ENCODE data around the gene KCTD5.

Gene KCTD5

DNA sequence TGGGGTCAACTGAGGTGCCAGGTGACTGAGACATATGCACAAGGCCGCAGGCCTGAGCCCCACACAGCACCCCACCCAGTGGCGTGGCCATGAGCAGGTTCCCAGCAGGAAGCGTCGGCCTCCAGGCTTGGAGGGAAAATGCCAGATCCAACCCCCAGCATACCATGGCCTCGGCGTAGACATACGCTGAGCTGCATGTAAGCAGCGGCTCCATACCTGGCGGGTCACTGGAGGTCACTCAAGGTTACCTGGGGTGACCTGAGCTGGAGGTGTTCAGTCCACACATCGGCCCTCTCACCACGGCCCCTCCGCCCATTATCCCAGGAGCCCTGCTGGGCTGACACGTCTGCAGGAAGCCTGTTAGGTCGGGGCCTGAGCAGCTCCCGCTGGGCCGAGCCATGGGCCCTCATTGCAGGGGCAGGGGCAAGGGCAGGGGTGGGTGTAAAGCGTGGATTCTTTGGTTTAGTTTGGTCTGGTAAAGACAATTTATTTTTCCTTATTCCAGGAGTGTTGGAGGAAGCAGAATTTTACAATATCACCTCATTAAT lies 15.2 kb downstream of the KCTD5 start:
- no peak for DNase-seq (ENCODE audit: low read depth)

DNA sequence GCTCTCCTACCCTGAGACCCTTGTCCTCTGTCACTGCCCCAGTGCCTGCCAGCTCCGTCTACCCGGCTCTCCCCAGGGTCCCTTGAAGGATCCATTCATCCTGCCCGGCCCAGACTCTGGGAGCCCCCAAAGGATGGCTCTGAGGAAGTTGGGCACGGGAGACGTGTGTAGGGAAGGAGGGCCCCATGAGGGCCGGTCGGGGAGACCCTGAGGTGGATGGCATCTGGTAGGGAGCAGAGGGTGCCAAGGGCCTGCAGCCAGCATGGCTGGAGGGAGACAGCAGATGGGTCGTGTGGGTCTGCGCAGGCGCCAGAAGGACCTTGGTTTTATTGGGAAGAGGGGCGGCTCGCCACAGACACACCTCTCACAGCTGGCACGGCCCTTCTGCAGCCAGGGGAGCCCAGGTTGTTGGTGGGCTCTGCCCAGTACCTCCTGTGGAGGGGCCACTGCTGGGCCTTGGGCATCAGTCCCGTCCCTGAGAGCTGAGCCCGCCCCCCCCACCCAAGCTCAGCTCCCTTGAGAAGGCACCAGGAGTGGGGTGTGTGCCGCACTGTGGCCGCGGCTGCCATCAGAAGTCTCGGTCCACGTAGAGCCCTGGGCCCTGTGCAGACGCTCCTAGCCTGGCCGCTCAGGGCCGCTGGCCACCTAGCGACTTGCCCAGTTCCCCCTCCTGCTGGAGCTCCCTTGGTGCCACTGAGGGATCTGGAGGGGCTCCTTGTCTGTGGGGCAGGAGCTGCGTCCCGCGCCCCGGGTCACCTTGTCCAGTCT lies 16.0 kb downstream of the KCTD5 start:
- no peak for DNase-seq (ENCODE audit: low read depth)

DNA sequence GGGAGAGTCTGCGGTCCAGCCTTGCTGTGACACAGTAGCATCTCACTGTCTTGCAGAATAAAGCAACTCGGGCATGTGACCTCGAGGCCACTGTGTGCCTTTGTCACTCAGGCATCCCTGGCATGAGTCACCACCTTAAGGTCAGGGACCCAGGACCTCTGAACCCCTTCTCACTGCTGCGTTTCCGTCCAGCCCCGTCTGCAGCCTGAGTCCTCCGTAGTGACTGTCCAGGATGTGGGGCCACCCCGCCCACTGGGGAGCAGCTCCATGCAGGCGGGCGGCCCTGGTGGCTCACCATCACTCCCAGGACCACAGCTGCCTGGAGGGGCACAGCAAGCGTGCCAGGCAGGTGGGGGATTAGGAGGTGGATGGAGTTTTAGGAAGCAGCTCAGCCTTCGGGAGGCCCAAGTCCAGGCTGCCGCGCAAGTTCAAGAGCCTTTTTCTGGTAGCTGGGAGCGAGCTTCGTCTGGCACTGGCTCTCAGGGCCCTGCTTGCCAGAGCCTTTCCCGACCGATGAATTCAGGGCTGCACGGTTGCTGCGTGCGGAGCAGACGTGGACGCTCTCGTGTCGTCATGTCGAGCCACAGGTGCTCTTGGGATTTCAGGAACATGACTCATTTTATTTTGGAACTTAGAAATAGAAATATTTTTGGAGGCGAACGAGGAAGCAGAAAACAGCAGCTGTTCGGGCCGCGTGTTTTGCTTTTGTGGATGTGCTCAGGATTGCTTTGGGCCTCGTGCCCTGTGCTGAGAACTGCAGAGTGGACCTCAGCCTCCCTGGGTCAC lies 16.8 kb downstream of the KCTD5 start:
- DNase-seq (ENCODE audit: low read depth): no peak

DNA sequence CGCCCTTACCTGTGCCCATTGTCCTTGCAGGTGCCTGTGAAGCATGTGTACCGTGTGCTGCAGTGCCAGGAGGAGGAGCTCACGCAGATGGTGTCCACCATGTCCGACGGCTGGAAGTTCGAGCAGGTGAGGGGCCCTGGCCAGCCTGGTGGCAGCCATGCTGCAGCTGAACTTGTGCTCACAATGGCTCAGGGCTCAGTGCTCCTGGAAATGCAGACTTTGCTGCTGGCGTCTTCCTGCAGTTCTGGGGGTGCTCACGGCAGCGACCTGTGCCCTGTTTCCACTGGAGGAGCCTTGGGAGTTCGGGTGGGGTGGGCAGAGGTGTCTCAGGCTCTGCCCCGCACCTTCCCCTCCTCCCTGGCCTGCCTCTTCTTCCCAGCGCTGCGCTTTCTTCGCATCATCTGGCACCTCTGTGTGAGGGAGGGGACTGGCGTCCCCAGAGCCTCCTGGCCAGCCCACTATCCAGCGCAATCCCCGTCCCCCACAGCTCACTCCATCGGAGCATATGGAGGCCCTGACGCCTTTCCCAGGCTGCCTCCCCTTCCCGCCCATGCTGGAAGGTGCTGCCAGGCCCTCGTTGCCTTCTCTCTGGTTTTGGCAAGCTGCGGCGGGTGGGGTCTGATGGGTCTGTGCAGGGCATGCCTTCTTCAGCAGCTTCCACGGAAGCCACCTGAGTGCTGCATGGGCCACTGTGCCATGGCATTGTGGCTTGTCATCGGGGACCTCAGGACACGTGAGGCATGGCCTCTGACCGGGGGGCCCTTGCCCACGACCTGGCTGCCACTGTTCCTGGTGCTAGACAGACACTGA lies 17.7 kb downstream of the KCTD5 start:
- DNase-seq (ENCODE audit: low read depth): no peak

DNA sequence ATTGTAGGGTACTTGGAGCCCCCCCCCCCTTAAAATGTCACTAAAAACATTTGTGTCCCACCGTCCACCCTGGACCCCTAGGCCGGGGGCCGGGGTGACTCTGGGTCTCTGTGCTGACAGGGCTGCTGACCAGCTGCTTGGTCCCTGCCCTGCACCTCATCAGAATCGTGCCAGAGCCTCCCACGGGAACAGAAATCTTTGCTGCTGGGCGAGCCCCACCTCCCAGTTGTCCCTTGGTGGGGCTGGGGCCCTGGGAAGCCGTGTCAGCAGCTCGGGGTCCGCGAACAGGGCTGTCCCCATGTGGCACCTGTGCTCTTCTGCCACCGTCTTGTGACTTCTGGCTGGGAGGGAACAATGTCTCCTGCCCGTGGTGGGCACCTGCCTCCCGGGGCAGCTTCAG lies 18.5 kb downstream of the KCTD5 start:
- no peak for DNase-seq (ENCODE audit: low read depth)

DNA sequence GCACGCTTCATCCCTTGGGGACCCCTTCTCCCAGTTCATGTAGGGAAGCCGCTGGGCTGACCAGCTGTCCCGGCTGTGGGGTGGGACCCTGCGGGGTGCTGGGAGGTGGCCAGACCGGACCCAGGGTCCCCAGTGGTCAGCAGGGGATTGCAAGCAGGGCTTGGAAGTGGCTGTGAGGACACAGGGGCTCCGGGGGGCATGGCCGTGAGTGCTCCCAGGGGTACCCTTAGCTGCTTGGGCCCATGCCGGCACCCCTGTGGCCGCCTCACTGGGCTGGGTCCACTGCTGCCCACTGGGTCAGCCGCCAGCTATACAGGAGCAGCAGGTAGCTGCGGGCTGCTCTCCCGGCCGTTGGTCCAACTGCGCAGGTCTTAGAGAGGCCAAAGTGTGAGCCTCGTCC lies 18.9 kb downstream of the KCTD5 start:
- DNase-seq (ENCODE audit: low read depth): no peak

DNA sequence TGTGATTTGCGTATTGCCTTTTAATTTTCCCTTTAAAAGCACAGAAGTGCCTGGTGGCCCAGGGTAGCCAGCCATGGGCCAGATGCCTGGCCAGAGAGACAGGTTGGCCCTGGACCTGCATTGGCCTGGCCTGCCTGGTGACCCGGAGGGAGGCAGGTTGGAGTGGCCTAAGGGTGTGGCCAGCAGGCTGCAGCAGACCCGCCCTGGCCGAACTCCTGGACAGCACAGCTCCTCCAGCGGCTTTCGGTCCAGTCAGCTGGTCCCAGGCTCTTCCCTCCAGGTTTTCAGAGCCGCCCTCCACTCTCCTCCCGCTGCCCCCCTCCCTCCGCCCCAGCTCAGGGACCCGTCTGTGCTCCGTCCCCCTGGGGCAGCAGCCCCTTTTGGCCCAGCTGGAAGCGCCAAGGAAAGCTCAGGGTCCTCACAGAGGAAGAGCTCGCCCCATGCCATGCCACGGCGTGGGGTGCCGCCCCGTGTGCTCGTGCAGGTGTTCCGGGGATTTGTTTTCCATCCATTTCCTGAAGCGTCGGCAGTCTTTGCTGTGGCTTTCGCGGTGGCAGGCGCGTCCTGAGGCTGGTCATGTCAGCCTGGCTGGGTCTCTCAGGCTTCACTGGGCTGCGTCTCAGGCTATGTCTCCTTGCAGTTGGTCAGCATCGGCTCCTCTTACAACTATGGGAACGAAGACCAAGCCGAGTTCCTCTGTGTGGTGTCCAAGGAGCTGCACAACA lies 19.6 kb downstream of the KCTD5 start:
- DNase-seq (ENCODE audit: low read depth): no peak

DNA sequence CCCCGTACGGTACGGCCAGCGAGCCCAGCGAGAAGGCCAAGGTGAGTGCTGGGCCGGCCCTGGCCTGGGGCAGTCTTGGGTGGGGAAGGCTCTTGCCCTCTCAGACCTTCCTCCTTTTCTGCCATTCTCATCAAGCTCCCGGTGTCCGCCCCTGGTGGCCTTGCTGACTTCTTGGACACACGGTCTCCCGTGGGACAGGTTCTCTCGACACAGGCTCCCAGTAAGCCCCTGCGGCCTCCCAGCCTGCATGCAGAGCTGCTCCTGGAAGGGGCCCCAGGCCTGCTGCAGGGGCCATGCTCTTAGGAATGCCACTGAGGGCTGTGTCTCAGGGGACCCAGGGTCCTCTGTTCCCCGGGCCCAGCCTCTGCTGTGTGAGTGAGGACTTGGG lies 20.1 kb downstream of the KCTD5 start:
- no peak for DNase-seq (ENCODE audit: low read depth)

DNA sequence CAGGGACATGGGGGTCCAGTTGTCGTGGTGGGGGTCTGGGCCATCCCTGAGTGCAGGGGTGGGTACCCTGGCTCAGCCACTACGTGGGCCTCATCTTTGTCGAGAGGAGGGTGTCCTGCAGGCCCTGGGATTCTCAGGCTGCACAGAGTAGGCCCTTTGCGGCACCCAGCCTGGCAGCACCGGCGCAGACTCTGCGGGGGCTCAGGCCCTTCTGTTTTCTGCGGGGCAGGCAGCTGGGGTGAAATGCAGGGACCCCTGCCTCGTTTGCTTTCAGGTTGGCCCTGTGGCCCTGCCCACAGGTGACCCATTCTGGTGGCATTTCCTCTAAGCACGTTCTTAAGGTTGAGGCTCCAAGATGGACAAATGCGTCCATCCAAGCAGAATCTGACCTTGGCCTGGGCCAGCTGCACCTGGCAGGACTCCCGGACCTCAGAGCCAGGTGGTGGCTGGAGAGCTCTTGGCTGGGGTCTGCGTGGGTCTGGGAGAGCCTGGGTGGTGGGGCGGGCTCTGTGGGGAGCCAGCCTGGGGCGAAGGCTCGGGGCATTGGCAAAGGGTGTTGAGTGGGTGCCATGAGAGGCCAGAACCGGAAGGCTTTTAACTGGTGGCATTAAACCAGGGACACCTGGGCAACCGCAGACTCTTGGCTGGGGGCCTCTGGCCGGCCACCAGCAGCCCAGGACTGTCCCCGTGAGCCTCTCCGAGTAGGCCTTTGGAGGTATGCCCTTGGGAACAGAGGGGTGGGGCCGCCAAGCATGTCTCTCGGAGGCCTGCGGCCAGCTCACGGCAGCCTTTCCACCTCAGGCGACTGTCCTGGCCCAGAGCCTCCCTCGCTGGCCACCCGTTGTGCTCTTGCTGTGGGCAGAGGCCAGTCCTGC lies 20.8 kb downstream of the KCTD5 start:
- DNase-seq (ENCODE audit: low read depth): no peak

DNA sequence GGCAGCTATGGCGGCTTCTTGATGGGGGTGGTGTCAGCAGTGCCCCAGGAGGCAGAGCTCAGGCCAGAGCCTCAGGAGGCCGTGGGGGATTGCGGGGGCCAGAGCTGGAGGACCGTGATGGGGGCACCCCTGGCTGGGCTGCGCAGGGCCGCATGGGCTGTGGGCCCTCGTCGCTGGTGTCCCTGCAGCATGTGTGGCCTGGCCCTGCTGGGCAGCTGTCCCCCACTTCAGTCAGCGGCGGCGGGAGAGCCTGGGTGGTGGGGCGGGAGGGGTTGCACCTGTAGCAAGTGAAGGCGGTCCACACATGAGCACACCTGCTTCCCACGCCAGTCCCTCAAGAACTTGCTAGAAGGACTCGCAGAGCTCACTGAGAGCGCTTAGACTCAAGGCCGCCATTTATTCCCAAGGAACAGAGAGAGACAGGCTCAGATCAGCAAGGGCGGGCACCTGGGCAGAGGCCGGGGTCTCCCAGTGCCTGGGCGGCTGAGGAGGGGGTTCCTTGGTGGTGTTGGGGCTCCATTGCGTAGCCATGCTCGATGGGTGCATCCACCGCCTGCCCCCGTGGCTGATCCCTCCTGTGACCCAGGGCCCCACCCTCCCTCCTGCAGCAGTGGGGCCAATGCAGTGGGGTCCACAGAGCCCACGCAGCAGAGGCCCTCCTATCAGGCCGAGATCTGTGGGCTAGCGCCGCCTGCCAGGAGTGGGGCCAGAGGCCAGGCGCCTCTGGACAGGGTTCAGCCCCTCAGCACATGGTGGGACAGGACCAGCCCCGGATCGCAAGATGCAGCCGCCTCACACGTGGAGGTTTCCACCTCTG lies 22.1 kb downstream of the KCTD5 start:
- DNase-seq (ENCODE audit: low read depth): no peak

DNA sequence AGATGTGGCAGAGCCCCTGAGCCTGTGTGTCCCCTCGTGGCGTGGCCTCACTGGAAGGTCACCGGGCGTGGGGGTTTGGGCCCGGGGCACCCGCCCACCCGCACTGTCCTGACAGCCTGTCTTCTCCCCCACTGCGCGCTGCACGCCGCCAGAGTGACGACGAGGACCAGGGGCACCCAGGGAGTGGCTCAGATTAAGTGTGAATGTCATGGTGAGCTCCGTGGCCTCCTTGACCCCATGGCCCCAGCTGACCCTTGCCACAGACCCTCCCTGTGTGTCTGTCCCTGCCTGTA lies 22.6 kb downstream of the KCTD5 start:
- no peak for DNase-seq (ENCODE audit: low read depth)

DNA sequence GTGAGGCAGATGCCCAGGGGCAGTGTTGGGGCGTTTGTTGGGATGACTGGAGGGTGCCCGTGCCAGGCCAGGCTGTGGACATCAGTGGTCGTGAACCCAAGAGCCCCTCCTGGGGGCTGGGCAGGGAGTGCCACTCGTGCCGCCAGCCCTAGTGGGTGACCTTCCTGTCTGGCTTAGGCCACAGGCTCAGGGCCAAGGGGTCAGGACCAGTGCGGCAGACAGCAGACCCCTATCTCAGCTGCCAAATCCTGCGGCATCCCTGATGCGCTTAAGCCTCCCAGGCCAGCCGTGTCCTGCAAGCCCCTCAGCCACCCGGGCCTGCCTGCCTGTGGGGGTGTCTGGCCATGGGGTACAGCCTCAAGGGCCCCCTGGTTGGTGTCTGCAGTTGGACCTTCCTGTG lies 23.0 kb downstream of the KCTD5 start:
- no peak for DNase-seq (ENCODE audit: low read depth)

DNA sequence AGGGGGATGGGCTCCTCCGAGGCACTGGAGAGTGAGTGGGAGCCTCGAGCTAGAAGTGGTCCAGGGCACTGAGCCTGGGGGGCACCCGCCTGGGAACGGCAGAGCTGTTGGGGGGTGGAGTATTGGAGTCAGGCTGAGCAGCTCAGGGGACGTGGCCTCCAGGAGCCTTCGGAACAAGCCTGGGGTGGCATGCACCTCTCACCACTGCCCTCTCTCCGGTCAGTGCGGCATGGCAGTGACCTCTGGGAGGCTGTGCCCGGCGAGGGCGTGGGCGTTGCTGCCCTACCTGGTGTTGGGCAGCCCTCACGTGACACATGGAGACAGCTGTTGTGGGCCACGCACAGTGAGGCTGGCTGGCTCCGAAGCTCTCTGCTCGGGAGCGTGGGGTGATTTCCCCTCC lies 23.8 kb downstream of the KCTD5 start:
- no peak for DNase-seq (ENCODE audit: low read depth)

DNA sequence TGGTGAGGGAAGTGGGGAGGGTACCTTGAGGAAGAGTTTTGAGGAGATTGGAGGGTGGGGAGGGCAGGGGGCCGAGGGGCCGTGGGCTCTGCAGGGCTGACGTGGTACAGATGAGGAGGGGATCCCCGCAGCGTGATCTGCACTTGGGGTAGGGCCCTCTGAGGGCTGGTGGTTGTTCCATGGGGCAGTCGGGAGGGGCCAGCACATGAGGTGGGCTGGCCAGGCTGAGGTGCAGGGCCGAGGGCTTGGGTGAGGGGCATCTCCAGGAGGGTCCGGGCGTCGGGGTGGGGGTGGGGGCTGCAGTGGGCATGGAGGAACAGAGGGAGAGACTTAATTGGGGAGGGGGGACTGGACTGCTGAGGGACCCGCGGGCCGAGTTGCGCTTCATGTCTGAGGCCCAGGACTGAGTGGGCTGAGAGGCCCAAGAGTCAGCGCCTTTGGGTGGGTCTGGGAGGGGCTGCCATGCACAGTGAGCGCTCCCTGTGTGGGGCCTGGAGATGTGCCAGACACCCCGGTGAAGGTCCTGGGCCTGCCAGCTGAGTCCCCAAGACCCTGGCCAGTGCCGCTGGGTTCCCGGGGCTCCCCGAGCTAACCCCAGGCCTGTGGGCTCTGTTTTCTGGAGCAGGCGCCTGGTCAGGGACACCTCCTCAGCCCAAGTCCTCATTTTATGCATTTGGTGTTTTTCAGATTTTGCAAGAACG lies 24.4 kb downstream of the KCTD5 start:
- no peak for DNase-seq (ENCODE audit: low read depth)

DNA sequence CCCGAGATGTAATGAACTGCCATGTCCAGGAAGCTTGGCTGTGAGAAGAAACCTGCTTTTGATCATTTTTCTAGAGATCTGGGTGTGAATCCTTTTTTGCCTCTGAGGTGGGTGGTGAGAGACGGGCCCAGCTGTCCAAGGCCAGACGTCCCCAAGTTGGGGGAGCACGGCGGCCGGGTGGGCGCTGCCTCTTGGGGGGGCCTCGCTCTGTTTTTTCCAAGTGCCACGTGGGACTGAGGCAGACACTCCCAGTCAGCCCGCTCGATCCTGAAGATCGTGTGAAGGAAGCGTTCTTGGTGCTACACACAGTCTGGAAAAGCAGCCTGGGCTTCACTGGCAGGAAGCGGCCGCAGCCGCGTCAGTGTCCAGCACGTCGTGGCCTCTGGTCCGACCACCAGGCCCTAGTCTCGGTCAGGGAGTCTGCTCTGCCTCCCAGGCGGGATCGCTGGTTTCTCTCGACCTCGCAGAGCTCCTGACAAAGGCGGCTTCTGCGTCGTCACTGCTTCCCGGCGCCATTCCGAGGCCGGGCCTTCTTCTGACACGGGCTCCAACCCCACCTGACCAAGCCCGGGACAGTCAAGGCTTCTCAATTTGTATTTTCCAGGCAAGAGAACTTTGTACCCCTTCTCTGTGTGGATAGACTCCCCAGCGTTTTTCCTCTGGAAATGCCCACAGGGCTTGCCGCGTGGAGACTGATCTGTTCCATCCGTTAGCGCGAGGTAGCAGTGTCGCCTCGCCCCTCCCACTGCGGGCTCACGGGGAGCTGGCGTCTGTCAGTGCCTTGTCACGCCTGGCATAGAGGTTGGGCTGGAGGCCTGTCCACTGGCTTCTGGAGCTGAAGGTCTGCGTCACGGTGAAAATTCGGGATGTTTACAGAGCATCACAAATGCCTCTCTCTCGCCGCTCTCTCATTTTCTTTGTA lies 25.3 kb downstream of the KCTD5 start:
- no peak for DNase-seq (ENCODE audit: low read depth)

DNA sequence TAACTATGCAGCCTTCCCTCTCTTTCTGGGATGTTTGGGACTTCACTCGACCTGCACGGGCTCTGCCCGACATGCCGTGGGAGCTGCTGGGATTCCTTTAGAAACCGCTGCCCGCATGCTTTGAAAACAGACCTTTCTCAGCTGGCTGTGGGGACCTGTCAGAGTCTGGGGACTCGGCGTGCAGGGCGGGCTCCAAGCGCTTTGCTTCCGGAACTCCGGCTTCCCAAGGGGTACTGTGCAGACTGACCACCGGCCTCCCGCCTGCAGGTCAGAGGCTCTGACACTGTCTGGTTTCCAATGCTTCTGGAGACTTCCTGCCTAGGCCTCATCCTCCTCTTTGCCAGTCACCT lies 25.9 kb downstream of the KCTD5 start:
- DNase-seq (ENCODE audit: low read depth): no peak

DNA sequence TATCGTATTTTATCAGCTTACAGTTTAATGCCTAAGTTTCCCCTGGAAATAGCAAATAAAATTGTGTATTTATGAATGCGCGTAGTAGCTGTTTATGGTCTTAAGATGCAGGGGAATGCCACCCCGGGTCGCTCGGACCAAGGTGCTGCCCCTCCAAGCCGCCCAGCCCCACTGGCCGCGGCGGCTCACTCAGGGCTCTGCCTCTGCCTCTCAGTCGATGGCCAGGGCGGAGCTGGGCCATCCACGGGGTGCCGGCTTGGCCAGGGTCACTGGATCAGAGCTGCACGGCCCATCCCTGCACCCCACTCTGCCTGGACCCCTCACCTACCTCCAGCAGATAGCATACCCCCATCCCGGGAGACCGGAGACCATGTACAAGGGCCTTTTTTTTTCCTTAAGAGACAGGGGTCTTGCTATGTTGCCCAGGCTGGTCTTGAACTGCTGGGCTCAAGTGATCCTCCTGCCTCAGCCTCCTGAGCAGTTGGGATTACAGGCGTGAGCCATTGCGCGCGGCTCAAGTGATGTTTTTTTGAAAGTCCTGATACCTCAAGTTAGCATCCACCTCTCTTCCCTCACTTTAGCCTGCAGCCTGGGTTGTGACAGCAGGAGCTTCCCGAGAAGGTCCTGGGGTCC lies 26.7 kb downstream of the KCTD5 start:
- DNase-seq (ENCODE audit: low read depth): no peak

DNA sequence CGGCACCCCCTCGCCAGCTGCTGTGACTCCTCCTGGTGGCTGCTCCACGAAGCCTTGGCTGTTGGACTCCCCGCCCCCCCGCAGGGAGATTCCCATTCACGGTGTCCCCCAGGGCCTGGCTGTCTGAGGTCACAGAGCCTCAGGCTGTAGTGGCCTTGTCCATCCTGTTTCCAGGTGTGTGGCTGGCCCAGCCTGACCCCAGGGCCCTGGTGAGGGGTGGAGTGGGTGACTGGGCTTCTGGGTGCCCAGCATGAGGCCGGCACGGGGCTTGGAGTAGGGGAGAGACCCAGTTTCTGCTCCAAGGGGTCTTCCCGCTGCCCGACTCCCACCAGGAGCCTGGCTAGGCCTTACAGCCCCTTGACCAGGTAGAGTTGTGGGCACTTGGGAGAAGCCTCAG lies 27.3 kb downstream of the KCTD5 start:
- no peak for DNase-seq (ENCODE audit: low read depth)
